Superior temporal gyrus (tissue), 1 donor: ENCODE measurements around the gene BCO1.
A peak's percentile ranks its signal among the peaks of the same experiment; 100 is the strongest.

ENCODE experiments used
- DNase-seq: peaks from one replicate; pipeline ENCODE4 v3.0.0-alpha.2; 2016; ENCODE audit errors: extremely low spot score

The BCO1 gene

GRCh38 chr16:81318711-81319110, 80.2 kb downstream of the BCO1 start:
- no peak for DNase-seq

GRCh38 chr16:81319221-81319912, 80.9 kb downstream of the BCO1 start:
- DNase-seq: no peak

GRCh38 chr16:81321039-81321438, 82.5 kb downstream of the BCO1 start:
- no peak for DNase-seq

- DNase-seq: no peak
Measured at GRCh38 chr16:81321536-81321935, 83.0 kb downstream of the BCO1 start.

- DNase-seq: no peak
Measured at GRCh38 chr16:81324808-81325207, 86.3 kb downstream of the BCO1 start.

GRCh38 chr16:81327011-81327410, 88.5 kb downstream of the BCO1 start:
- peak; percentile 42 for DNase-seq

- DNase-seq: no peak
Measured at GRCh38 chr16:81327447-81328196, 89.1 kb downstream of the BCO1 start.

- no peak for DNase-seq
Measured at GRCh38 chr16:81329947-81330346, 91.5 kb downstream of the BCO1 start.

- DNase-seq: no peak
Measured at GRCh38 chr16:81333356-81333755, 94.9 kb downstream of the BCO1 start.

GRCh38 chr16:81335669-81336068, 97.2 kb downstream of the BCO1 start:
- DNase-seq: no peak

GRCh38 chr16:81337097-81337496, 98.6 kb downstream of the BCO1 start:
- DNase-seq: no peak
